ENCODE data around the gene CRISPLD2. TPM values are rescaled to one million over a fixed set of nuclear protein-coding genes. Genes with fewer than 3 reads are reported as not detected.

Gene CRISPLD2
- total RNA-seq, 2 donors from 2014 or later: 0.43 to 1.7 TPM

DNA sequence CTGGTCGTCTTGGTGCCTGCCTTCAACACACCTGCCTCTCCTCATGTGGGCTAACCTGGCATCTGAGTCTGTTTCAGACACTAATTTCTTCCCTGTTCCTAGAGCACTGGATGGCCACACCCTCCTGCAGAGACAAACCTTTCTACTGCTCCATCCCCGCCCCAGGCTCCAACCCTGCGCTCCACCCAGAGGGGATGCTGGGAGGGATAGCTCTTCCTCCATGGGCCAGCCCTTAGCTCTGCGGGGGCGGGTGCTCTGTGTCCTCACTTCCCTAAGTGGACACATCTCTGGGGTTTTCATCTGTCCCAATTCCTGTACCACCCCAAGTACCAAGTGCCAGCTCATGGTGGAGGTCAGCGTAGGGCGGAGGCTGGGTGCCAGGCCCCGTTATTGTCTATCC lies 11.0 kb upstream of the CRISPLD2 start:
- no peaks in the 10 kb centered on the region for H3K36me3 Mint-ChIP-seq
- peaks cover 6 to 25% of the 10 kb centered on the region in 2 donors for H3K4me1 Mint-ChIP-seq (ENCODE audit: low read depth in 2 of 2)
- no peaks in the 10 kb centered on the region for H3K9me3 Mint-ChIP-seq
- DNase-seq (ENCODE audit: low spot score) (no peak), ATAC-seq (no peak)
- H3K27ac Mint-ChIP-seq: no peak overlapping the region
- no peak overlapping the region for H3K4me3 Mint-ChIP-seq
- H3K27me3 Mint-ChIP-seq: peaks cover 6% of the 10 kb centered on the region in 2 donors

DNA sequence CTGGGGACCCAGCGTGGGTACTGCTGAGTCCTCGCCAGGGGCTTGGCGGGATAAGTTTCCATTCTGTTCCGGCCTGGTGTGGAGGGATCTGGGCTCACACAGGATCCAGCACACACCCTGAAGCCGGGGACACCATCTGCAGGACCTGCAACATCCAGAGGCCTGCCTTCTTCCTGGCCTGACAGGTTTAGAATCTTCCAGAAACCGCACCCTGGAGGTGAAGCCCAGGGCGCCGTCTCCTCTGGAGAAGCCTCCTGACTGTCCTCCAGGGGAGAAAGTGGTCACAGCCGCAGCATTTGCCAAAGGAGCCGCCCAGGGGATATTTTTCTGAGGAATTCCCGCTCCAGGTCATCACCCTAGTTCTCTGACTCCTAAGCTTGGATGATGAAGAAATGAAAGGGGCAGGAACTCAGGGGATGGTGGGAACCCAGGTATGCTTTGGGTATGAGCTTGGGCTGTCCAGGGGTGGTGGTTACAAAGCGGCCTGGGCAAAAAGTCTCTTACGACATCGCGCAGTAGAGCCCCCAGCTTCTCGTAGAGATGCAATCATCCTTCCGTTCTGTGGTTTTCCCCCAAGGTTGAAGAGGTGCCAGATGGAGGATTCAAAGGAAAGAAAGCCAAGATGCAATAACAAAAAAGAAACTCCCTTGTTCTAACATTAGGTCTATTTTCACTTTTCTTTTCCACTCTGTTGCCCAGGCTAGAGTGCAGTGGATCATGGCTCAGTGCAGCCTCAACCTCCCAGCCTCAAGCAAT lies 9.1 kb upstream of the CRISPLD2 start:
- Mint-ChIP-seq H3K4me3 (peak overlapping the region; percentile 25), H3K27ac (peak overlapping the region; percentile 19 to 25)
- DNase-seq (ENCODE audit: low spot score): peak; percentile 79

DNA sequence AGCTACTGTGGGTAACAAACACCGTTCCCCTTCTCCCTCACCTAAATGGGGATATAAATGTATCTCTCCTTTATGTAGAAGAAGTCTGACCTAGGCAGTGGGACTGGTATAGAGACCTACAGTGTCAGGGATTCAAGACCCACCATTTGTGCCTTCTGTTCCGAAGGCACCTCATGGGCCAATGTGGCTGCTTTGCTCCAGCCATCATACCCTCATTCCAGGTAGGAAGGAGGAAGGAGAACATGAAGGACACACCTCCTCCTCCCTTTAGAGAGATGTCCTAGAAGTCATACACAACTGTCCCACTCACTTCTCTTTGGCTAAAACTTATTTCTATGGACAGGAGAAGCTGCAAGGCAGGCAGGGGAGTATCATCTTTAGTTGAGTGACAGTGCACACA lies 8.3 kb upstream of the CRISPLD2 start:
- Mint-ChIP-seq H3K27me3 (peaks cover 6 to 7% of the 10 kb centered on the region in 2 donors), H3K4me1 (ENCODE audit: low read depth in 2 of 2) (peaks cover 6 to 15% of the 10 kb centered on the region in 2 donors), H3K4me3 (no peak overlapping the region), H3K36me3 (no peaks in the 10 kb centered on the region), H3K9me3 (no peaks in the 10 kb centered on the region), H3K27ac (peak overlapping the region in 1 of 2 donors; percentile 6)
- no peak for ATAC-seq
- DNase-seq (ENCODE audit: low spot score): no peak

More for the DNA sequence above, 9.1 kb upstream of the CRISPLD2 start:
- peak; percentile 77 to 88 for ATAC-seq
- H3K9me3 Mint-ChIP-seq: no peaks in the 10 kb centered on the region
- no peaks in the 10 kb centered on the region for H3K36me3 Mint-ChIP-seq
- peaks cover 6 to 7% of the 10 kb centered on the region in 2 donors for H3K27me3 Mint-ChIP-seq
- H3K4me1 Mint-ChIP-seq (ENCODE audit: low read depth in 2 of 2): peaks cover 6 to 20% of the 10 kb centered on the region in 2 donors

DNA sequence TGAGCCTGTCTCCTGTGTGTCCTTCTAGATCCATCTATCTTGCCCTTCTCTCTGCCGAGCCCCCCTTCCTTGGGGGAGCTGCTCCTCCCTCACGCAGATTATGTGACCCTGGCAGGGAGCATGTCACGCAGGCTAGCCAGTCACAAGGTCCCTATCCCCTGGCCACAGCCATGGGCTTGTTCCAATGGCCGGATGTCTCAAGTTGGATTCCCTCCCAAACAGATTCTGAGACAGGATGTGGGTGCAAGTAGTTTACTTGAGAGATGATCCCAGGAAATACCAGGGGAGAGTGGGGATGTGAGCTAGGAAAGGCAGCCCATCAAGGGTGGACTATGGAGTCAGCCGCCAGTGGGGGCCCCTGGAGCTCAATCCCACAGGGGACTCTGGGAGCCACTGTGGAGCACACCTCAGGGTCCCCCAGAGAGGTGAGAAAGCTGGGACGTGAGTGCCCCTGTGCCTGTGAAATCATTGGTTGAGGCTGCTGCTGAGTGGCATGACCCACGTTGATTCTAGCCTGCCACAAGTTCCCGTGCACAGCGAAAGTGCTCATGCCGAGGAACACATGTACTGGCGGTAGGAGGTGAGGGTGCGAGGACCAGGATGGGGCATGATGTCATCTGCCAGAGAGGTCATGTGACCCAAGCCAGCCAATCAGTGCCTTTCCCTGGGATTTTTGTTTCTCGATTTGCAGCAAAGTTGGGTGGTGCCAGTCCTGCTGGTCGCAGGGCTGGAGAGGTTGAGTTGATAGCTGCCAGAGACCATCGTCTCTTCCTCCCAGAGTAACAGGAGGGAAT lies 6.4 kb upstream of the CRISPLD2 start:
- DNase-seq (ENCODE audit: low spot score) (no peak), ATAC-seq (no peak)
- Mint-ChIP-seq H3K36me3 (no peaks in the 10 kb centered on the region), H3K27me3 (peaks cover 6 to 7% of the 10 kb centered on the region in 2 donors), H3K27ac (no peak overlapping the region), H3K4me1 (ENCODE audit: low read depth in 2 of 2) (peaks cover 5 to 6% of the 10 kb centered on the region in 2 donors), H3K9me3 (no peaks in the 10 kb centered on the region), H3K4me3 (no peak overlapping the region)

DNA sequence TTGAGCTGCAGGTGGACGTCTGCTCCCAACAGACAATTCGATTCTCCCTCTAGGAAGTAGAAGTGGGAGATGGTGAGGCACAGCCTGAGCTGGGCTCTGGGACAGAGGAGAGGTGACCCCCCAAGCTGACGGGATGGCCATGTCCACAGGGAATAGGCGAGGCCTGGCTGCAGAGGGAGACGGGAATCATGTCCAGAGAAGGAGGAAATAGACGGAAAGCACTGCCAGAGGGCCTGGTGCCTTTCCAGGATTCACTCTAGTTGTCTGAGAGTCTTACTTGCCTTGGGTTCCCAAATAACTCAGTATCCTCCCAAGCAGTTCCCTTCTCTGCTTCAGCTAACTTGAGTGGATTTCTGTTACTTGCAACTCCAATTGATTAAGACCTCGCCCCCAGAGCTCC lies 4.3 kb upstream of the CRISPLD2 start:
- DNase-seq (ENCODE audit: low spot score) (no peak), ATAC-seq (no peak)
- Mint-ChIP-seq H3K27ac (no peak overlapping the region), H3K4me3 (no peak overlapping the region), H3K4me1 (ENCODE audit: low read depth in 2 of 2) (peaks cover 11 to 12% of the 10 kb centered on the region in 2 donors), H3K36me3 (no peaks in the 10 kb centered on the region), H3K27me3 (peaks cover 6 to 12% of the 10 kb centered on the region in 2 donors), H3K9me3 (no peaks in the 10 kb centered on the region)

- H3K4me3 Mint-ChIP-seq: no peak overlapping the region
- no peak for DNase-seq (ENCODE audit: low spot score)
- H3K9me3 Mint-ChIP-seq: no peaks in the 10 kb centered on the region
- H3K27me3 Mint-ChIP-seq: peaks cover 9 to 16% of the 10 kb centered on the region in 2 donors
- H3K4me1 Mint-ChIP-seq (ENCODE audit: low read depth in 2 of 2): peaks cover 9 to 11% of the 10 kb centered on the region in 2 donors
- H3K27ac Mint-ChIP-seq: no peak overlapping the region
- ATAC-seq: no peak
- H3K36me3 Mint-ChIP-seq: no peaks in the 10 kb centered on the region
Measured at GRCh38 chr16:84816023-84816422, 3.8 kb upstream of the CRISPLD2 start.

DNA sequence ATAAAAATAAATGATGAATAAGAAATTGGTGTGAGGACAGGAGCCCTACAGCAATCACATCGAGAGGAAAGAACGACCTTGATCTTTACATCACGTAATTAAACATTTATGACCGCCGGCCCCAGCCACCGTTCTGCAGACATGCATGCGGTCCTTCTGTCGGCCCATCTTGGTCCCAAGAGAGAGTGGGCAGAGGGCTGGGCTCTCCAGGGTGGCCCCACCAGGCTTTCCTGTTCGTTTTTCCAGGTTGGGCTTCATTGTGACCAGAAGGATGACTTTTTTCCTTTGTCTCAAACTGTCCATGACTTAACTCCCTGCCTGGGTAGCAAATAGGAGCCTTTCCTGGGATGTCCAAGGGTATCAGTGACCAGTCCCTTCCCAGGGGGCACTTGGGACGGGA lies 3.3 kb upstream of the CRISPLD2 start:
- no peak for DNase-seq (ENCODE audit: low spot score)
- ATAC-seq: no peak
- Mint-ChIP-seq H3K36me3 (no peaks in the 10 kb centered on the region), H3K27ac (no peak overlapping the region), H3K27me3 (peaks cover 10 to 20% of the 10 kb centered on the region in 2 donors), H3K9me3 (no peaks in the 10 kb centered on the region), H3K4me1 (ENCODE audit: low read depth in 2 of 2) (peaks cover 8 to 9% of the 10 kb centered on the region in 2 donors), H3K4me3 (no peak overlapping the region)

GRCh38 chr16:84817206-84817605 lies 2.6 kb upstream of the CRISPLD2 start:
- H3K9me3 Mint-ChIP-seq: no peaks in the 10 kb centered on the region
- DNase-seq (ENCODE audit: low spot score) (no peak), ATAC-seq (no peak)
- H3K4me3 Mint-ChIP-seq: no peak overlapping the region
- peaks cover 8 to 9% of the 10 kb centered on the region in 2 donors for H3K4me1 Mint-ChIP-seq (ENCODE audit: low read depth in 2 of 2)
- no peak overlapping the region for H3K27ac Mint-ChIP-seq
- H3K36me3 Mint-ChIP-seq: no peaks in the 10 kb centered on the region
- peaks cover 11 to 23% of the 10 kb centered on the region in 2 donors for H3K27me3 Mint-ChIP-seq

DNA sequence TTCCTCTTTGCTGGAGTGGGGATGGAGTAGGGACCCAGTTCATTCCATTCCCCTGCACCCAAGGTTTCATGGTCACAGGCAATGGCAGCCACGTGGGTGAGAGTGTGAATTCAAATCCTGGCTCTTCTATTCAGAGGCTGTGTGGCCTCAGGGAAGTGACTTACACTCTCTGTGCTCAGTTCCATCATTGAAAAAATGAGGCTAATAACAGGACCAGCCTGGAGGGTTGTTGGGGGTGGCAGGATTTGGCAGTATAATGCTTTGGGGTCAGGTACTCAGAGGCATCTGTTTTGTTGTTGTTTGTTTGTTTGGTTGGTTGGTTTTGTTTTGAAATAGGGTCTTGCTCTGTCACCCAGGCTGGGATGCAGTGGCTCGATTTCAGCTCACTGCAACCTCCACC lies 2.2 kb upstream of the CRISPLD2 start:
- no peak for DNase-seq (ENCODE audit: low spot score)
- Mint-ChIP-seq H3K9me3 (no peaks in the 10 kb centered on the region), H3K4me3 (no peak overlapping the region), H3K36me3 (no peaks in the 10 kb centered on the region), H3K27ac (no peak overlapping the region), H3K27me3 (peaks cover 14 to 27% of the 10 kb centered on the region in 2 donors), H3K4me1 (ENCODE audit: low read depth in 2 of 2) (peaks cover 8 to 9% of the 10 kb centered on the region in 2 donors)
- ATAC-seq: no peak

- Mint-ChIP-seq H3K9me3 (no peaks in the 10 kb centered on the region), H3K27ac (no peak overlapping the region), H3K4me3 (no peak overlapping the region), H3K27me3 (peaks cover 18 to 28% of the 10 kb centered on the region in 2 donors), H3K4me1 (ENCODE audit: low read depth in 2 of 2) (peaks cover 8 to 9% of the 10 kb centered on the region in 2 donors), H3K36me3 (no peaks in the 10 kb centered on the region)
- ATAC-seq (no peak), DNase-seq (ENCODE audit: low spot score) (no peak)
Measured at GRCh38 chr16:84818133-84818532, 1.7 kb upstream of the CRISPLD2 start.

DNA sequence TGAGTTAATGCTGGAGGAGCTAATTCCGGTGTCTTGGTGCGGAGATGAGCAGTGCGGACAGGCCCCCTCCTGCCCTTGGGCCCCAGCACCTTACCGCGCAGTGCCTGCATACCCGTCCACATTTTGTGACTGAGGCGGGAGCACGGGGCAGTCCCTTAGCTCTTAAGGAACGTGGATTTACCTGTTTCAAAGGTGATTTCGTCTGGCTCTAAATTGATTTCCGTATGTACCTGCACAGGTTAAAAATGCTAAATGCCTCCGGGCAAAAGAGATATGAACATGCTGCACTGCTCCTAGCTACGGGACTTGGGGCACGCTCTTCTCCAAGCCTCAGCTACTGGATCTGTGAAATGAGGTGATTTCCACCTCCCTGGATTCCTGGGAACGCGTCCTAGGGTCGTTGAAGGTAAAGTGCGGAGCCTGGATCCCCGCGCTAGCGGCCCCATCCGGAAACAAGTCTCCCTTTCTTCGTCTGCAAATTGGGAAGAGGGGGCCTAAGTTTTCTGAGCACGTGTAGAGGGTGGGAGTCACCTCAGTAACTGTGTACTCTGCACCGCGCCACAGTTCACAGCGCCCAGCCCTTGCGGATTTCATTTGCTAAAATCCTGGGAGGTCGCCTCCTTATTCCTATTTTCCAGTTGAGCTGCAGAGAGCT lies 669 bp upstream of the CRISPLD2 start:
- Mint-ChIP-seq H3K27ac (no peak overlapping the region), H3K9me3 (no peaks in the 10 kb centered on the region), H3K4me3 (no peak overlapping the region), H3K4me1 (ENCODE audit: low read depth in 2 of 2) (peaks cover 8 to 9% of the 10 kb centered on the region in 2 donors), H3K27me3 (peaks cover 18 to 25% of the 10 kb centered on the region in 2 donors), H3K36me3 (no peaks in the 10 kb centered on the region)
- DNase-seq (ENCODE audit: low spot score): no peak
- no peak for ATAC-seq

DNA sequence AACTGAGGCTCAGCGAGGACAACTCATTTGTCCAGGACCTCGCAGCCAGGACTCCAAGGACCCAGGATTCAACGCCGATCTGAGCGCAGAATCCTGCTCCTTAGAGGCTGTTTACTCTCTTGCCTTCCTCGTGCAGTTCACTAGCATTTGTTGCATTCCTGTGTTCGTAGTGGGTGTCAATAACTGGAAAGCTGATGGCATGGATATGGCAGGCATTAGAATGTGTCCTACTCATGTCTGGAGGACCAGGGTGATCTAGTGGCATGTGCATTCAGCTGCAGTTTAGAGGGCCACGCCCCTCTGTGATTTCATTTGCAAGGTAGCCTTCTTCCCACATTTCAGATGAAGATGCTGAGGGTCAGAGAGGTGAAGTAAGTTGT lies 510 bp downstream of the CRISPLD2 start:
- no peaks in the 10 kb centered on the region for H3K36me3 Mint-ChIP-seq
- H3K9me3 Mint-ChIP-seq: no peaks in the 10 kb centered on the region
- ATAC-seq (no peak), DNase-seq (ENCODE audit: low spot score) (no peak)
- H3K27me3 Mint-ChIP-seq: peaks cover 14 to 25% of the 10 kb centered on the region in 2 donors
- H3K27ac Mint-ChIP-seq: no peak overlapping the region
- H3K4me1 Mint-ChIP-seq (ENCODE audit: low read depth in 2 of 2): peaks cover 8 to 9% of the 10 kb centered on the region in 2 donors
- H3K4me3 Mint-ChIP-seq: peak overlapping the region; percentile 78

DNA sequence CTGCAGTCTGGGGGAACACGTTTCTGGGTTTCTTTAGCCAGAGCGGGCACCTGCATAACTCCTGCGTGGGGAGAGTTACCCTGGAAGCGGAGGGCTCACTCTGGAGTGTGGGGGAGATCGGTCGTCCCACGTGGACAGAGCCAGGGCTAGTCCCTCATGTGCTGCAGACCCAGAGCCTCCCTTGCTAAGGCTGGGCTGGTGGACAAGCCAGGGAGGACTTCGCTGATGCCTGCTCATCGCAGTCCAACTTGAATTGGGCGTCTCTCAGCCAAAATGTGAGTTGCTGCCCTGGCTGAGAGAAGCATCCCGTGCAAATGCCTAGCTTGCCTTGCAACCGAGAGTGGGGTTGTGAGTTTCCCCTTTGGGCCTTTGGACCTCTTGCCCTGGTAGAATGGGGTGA lies 986 bp downstream of the CRISPLD2 start:
- Mint-ChIP-seq H3K4me3 (peak overlapping the region; percentile 78), H3K4me1 (ENCODE audit: low read depth in 2 of 2) (peaks cover 8 to 9% of the 10 kb centered on the region in 2 donors), H3K27me3 (peaks cover 14 to 25% of the 10 kb centered on the region in 2 donors), H3K36me3 (no peaks in the 10 kb centered on the region), H3K27ac (no peak overlapping the region), H3K9me3 (no peaks in the 10 kb centered on the region)
- DNase-seq (ENCODE audit: low spot score) (no peak), ATAC-seq (no peak)

GRCh38 chr16:84821179-84821578 lies 1.4 kb downstream of the CRISPLD2 start:
- no peak overlapping the region for H3K27ac Mint-ChIP-seq
- no peak overlapping the region for H3K4me3 Mint-ChIP-seq
- peaks cover 8 to 9% of the 10 kb centered on the region in 2 donors for H3K4me1 Mint-ChIP-seq (ENCODE audit: low read depth in 2 of 2)
- no peaks in the 10 kb centered on the region for H3K9me3 Mint-ChIP-seq
- ATAC-seq (no peak), DNase-seq (ENCODE audit: low spot score) (no peak)
- no peaks in the 10 kb centered on the region for H3K36me3 Mint-ChIP-seq
- peaks cover 14 to 25% of the 10 kb centered on the region in 2 donors for H3K27me3 Mint-ChIP-seq

All from natural killer cell treated with Interleukin-12 subunit alpha and Interleukin-12 subunit beta and Interleukin-15 and Interleukin-18, amount 100 ng/mL, for 72 hours (primary cell).